Measurements from ENCODE around the gene STK24.
"Not testable (repeated sequence)": the region's sequence is repeated elsewhere in the genome, so short reads cannot be mapped to it uniquely, and the experiment has no call there.

Gene STK24

DNA sequence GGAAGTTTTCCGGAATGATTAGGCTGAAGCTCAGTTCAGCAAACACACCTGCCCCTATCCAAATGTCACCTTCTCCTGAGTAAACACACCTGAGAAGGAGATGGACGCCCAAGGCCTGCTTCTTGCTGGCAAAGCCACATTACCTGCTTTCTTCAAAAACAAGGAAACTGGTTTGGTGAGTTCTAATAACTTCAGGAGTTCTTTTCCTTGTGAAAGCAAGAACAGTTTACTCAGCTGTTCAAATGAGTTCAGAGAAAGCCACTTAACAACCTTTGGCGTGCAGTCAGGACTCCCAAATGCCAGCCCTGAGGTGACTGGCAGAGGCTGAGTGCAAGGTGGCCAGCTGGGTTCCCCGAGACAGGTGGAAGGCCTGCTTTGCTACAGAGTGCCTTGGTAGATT lies 160.5 kb downstream of the STK24 start:
- H3K36me3 ChIP-seq (ENCODE audit: control insufficient read depth in 1 of 2, insufficient read depth in 2 of 2, low read length in 2 of 2): peaks cover 0 to 4% of the 10 kb centered on the region in 2 donors
- H3K4me3 ChIP-seq (ENCODE audit: low read depth in 1 of 2, low read length in 2 of 2): no peak overlapping the region
- H3K9me3 ChIP-seq (ENCODE audit: control insufficient read depth in 1 of 2, low read length in 2 of 2): peaks cover 0 to 4% of the 10 kb centered on the region in 2 donors
- peaks cover 16 to 19% of the 10 kb centered on the region in 2 donors for H3K4me1 ChIP-seq (ENCODE audit: control insufficient read depth in 1 of 2, insufficient read depth in 2 of 2, low read length in 2 of 2)
- no peak overlapping the region for H3K9ac ChIP-seq (ENCODE audit: low read depth in 1 of 2, low read length in 2 of 2)
- H3K27ac ChIP-seq (ENCODE audit: low read depth, low read length): no peak overlapping the region
- H3K27me3 ChIP-seq (ENCODE audit: control insufficient read depth in 1 of 2, insufficient read depth in 2 of 2, low read length in 2 of 2): no peaks in the 10 kb centered on the region

DNA sequence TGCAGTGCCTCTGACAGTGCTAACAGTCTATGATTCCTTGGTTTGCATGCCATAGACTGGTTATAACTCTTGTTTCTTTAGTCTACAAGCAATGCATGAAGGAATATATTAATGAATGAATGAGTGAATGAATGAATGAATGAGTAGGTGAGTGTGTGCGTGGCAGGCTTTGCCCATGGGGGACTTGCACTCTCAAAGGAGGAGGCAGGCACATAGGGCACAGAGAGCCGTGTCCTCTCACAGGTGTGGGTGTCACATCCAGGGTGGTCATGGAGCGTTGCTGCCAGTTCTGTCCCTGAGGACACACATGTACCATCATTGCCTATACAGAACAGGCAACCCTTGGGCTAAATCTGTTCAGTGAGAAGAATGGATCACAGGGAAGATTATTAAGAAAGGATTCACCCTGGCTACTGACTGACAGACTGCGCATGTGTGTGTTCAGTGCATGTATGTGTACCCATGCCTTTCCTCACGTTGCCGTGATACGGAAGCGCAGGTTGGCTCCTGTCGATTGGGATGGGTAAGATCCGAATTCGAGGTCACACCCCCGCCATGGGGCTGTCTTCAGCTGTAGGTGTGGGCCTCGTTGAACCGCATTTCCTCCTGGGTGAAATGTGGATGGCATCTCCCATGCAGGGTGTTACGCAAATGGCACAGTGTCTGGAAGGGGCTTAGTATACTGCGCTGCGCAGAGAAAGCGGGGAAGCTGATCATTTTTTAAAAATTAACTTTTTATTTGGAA lies 161.4 kb downstream of the STK24 start:
- Histone ChIP-seq H3K36me3 (ENCODE audit: control insufficient read depth in 1 of 2, insufficient read depth in 2 of 2, low read length in 2 of 2) (peaks cover 0 to 4% of the 10 kb centered on the region in 2 donors), H3K9ac (ENCODE audit: low read depth in 1 of 2, low read length in 2 of 2) (no peak overlapping the region), H3K27me3 (ENCODE audit: control insufficient read depth in 1 of 2, insufficient read depth in 2 of 2, low read length in 2 of 2) (no peaks in the 10 kb centered on the region), H3K4me3 (ENCODE audit: low read depth in 1 of 2, low read length in 2 of 2) (no peak overlapping the region), H3K4me1 (ENCODE audit: control insufficient read depth in 1 of 2, insufficient read depth in 2 of 2, low read length in 2 of 2) (peaks cover 16 to 19% of the 10 kb centered on the region in 2 donors), H3K9me3 (ENCODE audit: control insufficient read depth in 1 of 2, low read length in 2 of 2) (peaks cover 0 to 4% of the 10 kb centered on the region in 2 donors), H3K27ac (ENCODE audit: low read depth, low read length) (no peak overlapping the region)

DNA sequence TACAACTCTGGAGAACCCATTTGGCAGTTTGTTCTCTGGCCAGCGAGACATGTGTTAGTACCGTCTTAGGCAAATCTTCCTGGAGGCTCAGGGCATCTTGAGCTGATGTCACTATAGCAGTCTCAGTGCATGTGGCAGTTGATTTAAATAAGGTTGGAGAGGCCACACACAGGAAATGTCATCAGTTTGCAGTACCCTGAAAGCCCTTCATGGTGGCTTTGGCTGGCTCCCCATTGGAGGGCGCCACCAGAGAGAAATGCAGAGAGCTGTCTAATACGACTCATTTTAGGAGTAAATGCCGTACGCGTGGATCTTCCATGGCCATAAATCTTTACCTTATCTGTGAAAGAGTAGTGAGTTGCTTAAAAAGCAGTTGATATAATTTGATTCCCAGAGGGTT lies 163.1 kb downstream of the STK24 start:
- Histone ChIP-seq H3K4me1 (ENCODE audit: control insufficient read depth in 1 of 2, insufficient read depth in 2 of 2, low read length in 2 of 2) (peaks cover 16 to 19% of the 10 kb centered on the region in 2 donors), H3K27ac (ENCODE audit: low read depth, low read length) (no peak overlapping the region), H3K9me3 (ENCODE audit: control insufficient read depth in 1 of 2, low read length in 2 of 2) (peaks cover 0 to 4% of the 10 kb centered on the region in 2 donors), H3K36me3 (ENCODE audit: control insufficient read depth in 1 of 2, insufficient read depth in 2 of 2, low read length in 2 of 2) (peaks cover 0 to 4% of the 10 kb centered on the region in 2 donors), H3K4me3 (ENCODE audit: low read depth in 1 of 2, low read length in 2 of 2) (no peak overlapping the region), H3K27me3 (ENCODE audit: control insufficient read depth in 1 of 2, insufficient read depth in 2 of 2, low read length in 2 of 2) (no peaks in the 10 kb centered on the region), H3K9ac (ENCODE audit: low read depth in 1 of 2, low read length in 2 of 2) (no peak overlapping the region)

DNA sequence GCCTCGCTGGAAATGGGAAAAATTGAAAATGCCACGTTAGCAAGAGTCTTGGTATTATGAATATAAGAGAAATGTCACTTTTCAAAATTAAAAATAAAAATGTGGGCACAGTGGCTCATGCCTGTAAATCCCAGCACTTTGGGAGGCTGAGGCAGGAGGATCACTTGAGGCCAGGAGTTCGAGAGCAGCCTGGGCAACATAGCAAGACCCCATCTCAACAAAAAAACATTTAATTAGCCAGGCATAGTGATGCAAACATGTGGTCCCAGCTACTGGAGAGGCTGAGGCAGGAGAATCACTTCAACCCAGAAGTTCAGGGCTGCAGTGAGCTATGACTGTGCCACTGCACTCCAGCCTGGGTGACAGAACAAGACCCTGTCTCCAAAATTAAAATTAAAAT lies 163.6 kb downstream of the STK24 start:
- not testable (repeated sequence) for H3K36me3 ChIP-seq (ENCODE audit: control insufficient read depth in 1 of 2, insufficient read depth in 2 of 2, low read length in 2 of 2); H3K9me3 ChIP-seq (ENCODE audit: control insufficient read depth in 1 of 2, low read length in 2 of 2); H3K27me3 ChIP-seq (ENCODE audit: control insufficient read depth in 1 of 2, insufficient read depth in 2 of 2, low read length in 2 of 2); H3K4me3 ChIP-seq (ENCODE audit: low read depth in 1 of 2, low read length in 2 of 2); H3K9ac ChIP-seq (ENCODE audit: low read depth in 1 of 2, low read length in 2 of 2); H3K27ac ChIP-seq (ENCODE audit: low read depth, low read length)
- peaks cover 16 to 19% of the 10 kb centered on the region in 2 donors for H3K4me1 ChIP-seq (ENCODE audit: control insufficient read depth in 1 of 2, insufficient read depth in 2 of 2, low read length in 2 of 2)

DNA sequence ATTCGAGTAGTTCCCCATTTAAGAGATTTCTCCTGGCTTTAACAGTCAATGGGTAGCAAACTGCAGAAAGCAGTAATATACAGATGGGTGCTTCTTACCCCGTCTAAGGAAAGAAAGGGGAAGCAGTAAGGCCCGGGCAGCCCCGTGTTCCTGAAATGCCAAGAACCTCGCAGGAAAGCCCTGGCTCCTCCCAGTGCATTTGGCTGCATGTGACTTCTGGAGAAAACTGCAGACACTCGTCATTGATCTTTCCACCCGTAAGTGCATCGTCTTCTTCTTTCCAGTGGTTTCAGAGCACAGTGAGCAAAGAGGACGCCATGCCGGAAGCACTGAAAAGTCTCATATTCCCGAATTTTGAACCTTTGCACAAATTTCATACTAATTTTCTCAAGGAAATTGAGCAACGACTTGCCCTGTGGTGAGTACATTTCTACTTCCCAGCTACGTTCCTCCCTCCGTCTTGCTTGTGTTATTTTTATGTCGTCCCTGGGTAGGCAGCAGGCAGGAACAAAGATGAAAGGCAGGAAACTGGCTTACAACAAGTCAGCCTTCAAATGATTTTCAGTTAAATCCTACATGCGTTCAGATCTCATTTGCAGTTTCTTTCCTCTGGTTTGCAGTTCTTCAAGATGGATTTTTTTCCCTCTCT lies 165.2 kb downstream of the STK24 start:
- H3K4me3 ChIP-seq (ENCODE audit: low read depth in 1 of 2, low read length in 2 of 2): no peak overlapping the region
- no peak overlapping the region for H3K9ac ChIP-seq (ENCODE audit: low read depth in 1 of 2, low read length in 2 of 2)
- H3K27ac ChIP-seq (ENCODE audit: low read depth, low read length): no peak overlapping the region
- H3K4me1 ChIP-seq (ENCODE audit: control insufficient read depth in 1 of 2, insufficient read depth in 2 of 2, low read length in 2 of 2): peaks cover 15 to 17% of the 10 kb centered on the region in 2 donors
- H3K9me3 ChIP-seq (ENCODE audit: control insufficient read depth in 1 of 2, low read length in 2 of 2): no peaks in the 10 kb centered on the region
- H3K36me3 ChIP-seq (ENCODE audit: control insufficient read depth in 1 of 2, insufficient read depth in 2 of 2, low read length in 2 of 2): no peaks in the 10 kb centered on the region
- H3K27me3 ChIP-seq (ENCODE audit: control insufficient read depth in 1 of 2, insufficient read depth in 2 of 2, low read length in 2 of 2): no peaks in the 10 kb centered on the region

DNA sequence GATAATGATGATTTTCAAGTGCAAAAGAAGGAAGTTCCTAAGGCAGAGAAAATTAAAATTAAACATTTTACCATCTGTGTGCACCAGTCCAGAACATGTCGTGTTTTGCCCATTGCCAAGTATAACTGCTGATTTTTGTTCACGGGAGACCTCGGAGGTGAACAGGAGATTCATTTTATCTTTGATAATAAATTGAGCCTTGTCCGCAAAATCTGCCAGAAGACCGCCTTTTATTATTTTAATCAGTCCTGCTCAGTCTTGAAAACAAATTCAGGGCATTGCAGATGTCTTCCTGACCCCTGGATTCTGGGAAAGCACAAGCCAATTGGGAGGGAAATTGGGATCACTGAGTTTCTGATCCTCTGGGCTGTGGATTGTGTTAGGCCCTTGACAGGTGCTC lies 165.9 kb downstream of the STK24 start:
- Histone ChIP-seq H3K27ac (ENCODE audit: low read depth, low read length) (no peak overlapping the region), H3K4me1 (ENCODE audit: control insufficient read depth in 1 of 2, insufficient read depth in 2 of 2, low read length in 2 of 2) (peaks cover 18% of the 10 kb centered on the region in 2 donors), H3K36me3 (ENCODE audit: control insufficient read depth in 1 of 2, insufficient read depth in 2 of 2, low read length in 2 of 2) (no peaks in the 10 kb centered on the region), H3K9ac (ENCODE audit: low read depth in 1 of 2, low read length in 2 of 2) (no peak overlapping the region), H3K9me3 (ENCODE audit: control insufficient read depth in 1 of 2, low read length in 2 of 2) (no peaks in the 10 kb centered on the region), H3K4me3 (ENCODE audit: low read depth in 1 of 2, low read length in 2 of 2) (no peak overlapping the region), H3K27me3 (ENCODE audit: control insufficient read depth in 1 of 2, insufficient read depth in 2 of 2, low read length in 2 of 2) (no peaks in the 10 kb centered on the region)

DNA sequence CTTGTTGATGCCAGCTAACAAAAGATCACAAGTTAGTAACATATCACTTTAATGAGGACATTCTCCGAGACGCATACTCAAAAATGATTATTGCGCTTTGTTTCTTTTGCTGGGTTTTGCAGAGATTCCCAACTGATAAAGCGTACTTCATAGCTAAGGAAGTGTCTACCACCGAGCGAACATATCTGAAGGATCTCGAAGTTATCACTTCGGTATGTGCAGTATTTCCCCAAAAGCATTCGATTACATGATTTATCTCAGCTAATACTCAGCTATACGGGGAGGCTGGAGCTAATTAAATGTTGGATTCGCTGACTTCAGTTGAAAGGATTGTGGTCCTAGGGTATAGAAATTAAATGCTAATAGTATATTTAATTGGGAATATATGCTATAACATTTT lies 166.3 kb downstream of the STK24 start:
- H3K27me3 ChIP-seq (ENCODE audit: control insufficient read depth in 1 of 2, insufficient read depth in 2 of 2, low read length in 2 of 2): no peaks in the 10 kb centered on the region
- H3K9ac ChIP-seq (ENCODE audit: low read depth in 1 of 2, low read length in 2 of 2): no peak overlapping the region
- H3K4me3 ChIP-seq (ENCODE audit: low read depth in 1 of 2, low read length in 2 of 2): no peak overlapping the region
- H3K36me3 ChIP-seq (ENCODE audit: control insufficient read depth in 1 of 2, insufficient read depth in 2 of 2, low read length in 2 of 2): no peaks in the 10 kb centered on the region
- H3K27ac ChIP-seq (ENCODE audit: low read depth, low read length): no peak overlapping the region
- H3K4me1 ChIP-seq (ENCODE audit: control insufficient read depth in 1 of 2, insufficient read depth in 2 of 2, low read length in 2 of 2): peaks cover 17 to 18% of the 10 kb centered on the region in 2 donors
- no peaks in the 10 kb centered on the region for H3K9me3 ChIP-seq (ENCODE audit: control insufficient read depth in 1 of 2, low read length in 2 of 2)

DNA sequence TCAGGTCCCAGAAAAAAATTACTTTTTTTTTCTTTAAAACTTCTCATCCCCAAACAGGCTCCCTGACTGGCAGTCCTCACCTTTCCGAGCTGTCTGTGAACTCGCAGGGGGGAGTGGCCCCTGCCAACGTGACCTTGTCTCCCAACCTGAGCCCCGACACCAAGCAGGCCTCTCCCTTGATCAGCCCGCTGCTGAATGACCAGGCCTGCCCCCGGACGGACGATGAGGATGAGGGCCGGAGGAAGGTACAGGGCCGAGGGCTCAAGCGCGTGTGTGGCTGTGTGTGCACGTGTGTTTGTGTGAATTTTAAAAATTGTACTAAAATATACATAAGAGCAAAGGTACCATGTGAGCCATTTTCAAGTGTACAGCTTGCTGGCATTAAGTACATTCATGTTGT lies 167.6 kb downstream of the STK24 start:
- no peaks in the 10 kb centered on the region for H3K9me3 ChIP-seq (ENCODE audit: control insufficient read depth in 1 of 2, low read length in 2 of 2)
- H3K9ac ChIP-seq (ENCODE audit: low read depth in 1 of 2, low read length in 2 of 2): no peak overlapping the region
- H3K27ac ChIP-seq (ENCODE audit: low read depth, low read length): no peak overlapping the region

DNA sequence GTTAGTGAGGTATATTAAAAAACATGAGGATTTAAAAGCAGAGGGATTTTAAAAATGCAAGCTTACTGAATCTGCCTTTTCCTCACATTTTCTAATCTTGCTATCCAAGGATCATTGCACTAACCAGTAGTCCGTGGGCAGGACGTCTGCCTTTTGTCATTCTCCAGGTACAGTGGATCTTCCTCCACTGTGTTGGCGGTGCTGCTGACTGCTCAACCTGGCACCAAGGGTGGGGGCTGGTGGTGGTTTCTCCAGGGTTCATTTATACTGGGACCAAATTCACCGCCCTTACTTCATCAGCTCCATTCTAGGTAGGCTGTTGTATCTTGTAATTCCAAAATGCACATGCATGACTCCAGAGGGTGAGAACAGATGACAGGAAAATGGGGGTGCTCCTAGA lies 169.3 kb downstream of the STK24 start:
- no peaks in the 10 kb centered on the region for H3K27me3 ChIP-seq (ENCODE audit: control insufficient read depth in 1 of 2, insufficient read depth in 2 of 2, low read length in 2 of 2)
- no peak overlapping the region for H3K9ac ChIP-seq (ENCODE audit: low read depth in 1 of 2, low read length in 2 of 2)
- H3K9me3 ChIP-seq (ENCODE audit: control insufficient read depth in 1 of 2, low read length in 2 of 2): no peaks in the 10 kb centered on the region
- H3K4me1 ChIP-seq (ENCODE audit: control insufficient read depth in 1 of 2, insufficient read depth in 2 of 2, low read length in 2 of 2): peaks cover 11 to 17% of the 10 kb centered on the region in 2 donors
- no peak overlapping the region for H3K27ac ChIP-seq (ENCODE audit: low read depth, low read length)
- no peaks in the 10 kb centered on the region for H3K36me3 ChIP-seq (ENCODE audit: control insufficient read depth in 1 of 2, insufficient read depth in 2 of 2, low read length in 2 of 2)
- no peak overlapping the region for H3K4me3 ChIP-seq (ENCODE audit: low read depth in 1 of 2, low read length in 2 of 2)

More for the DNA sequence above, 167.6 kb downstream of the STK24 start:
- no peaks in the 10 kb centered on the region for H3K27me3 ChIP-seq (ENCODE audit: control insufficient read depth in 1 of 2, insufficient read depth in 2 of 2, low read length in 2 of 2)
- H3K4me3 ChIP-seq (ENCODE audit: low read depth in 1 of 2, low read length in 2 of 2): no peak overlapping the region
- H3K4me1 ChIP-seq (ENCODE audit: control insufficient read depth in 1 of 2, insufficient read depth in 2 of 2, low read length in 2 of 2): peaks cover 11 to 17% of the 10 kb centered on the region in 2 donors
- H3K36me3 ChIP-seq (ENCODE audit: control insufficient read depth in 1 of 2, insufficient read depth in 2 of 2, low read length in 2 of 2): no peaks in the 10 kb centered on the region

DNA sequence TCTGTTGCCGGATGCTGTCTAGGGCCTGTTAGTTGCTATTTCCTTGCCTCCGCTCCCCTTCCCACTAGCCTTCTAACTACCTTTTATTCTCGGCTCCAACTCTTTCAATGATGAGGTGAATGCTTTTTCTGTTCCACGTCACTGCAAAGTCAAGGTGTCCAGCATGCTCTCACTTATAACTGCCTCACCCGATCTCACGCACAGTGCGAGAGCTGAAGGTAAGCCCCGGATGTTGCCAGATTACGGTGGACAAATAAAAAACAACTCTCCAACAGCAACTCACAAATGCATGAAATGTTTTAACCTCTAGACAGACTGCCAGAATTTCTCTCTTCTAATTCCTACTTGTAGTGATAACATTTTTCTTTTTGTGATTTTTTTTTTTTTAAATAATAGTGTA lies 169.9 kb downstream of the STK24 start:
- Histone ChIP-seq H3K9ac (ENCODE audit: low read depth in 1 of 2, low read length in 2 of 2) (no peak overlapping the region), H3K36me3 (ENCODE audit: control insufficient read depth in 1 of 2, insufficient read depth in 2 of 2, low read length in 2 of 2) (no peaks in the 10 kb centered on the region), H3K4me1 (ENCODE audit: control insufficient read depth in 1 of 2, insufficient read depth in 2 of 2, low read length in 2 of 2) (peaks cover 11 to 17% of the 10 kb centered on the region in 2 donors), H3K4me3 (ENCODE audit: low read depth in 1 of 2, low read length in 2 of 2) (no peak overlapping the region), H3K27ac (ENCODE audit: low read depth, low read length) (no peak overlapping the region), H3K27me3 (ENCODE audit: control insufficient read depth in 1 of 2, insufficient read depth in 2 of 2, low read length in 2 of 2) (no peaks in the 10 kb centered on the region), H3K9me3 (ENCODE audit: control insufficient read depth in 1 of 2, low read length in 2 of 2) (no peaks in the 10 kb centered on the region)

All from duodenal mucosa (tissue), 2 donors.